Panc1 (cell line): Measurements from ENCODE around the gene ASCL2.

Source experiments
- CTCF ChIP-seq: fragments of 450-650 bp; IDR thresholded peaks from 2 replicates; pipeline ENCODE4 v1.5.1; 2017; ENCODE audit warnings: mild to moderate bottlenecking
- POLR2AphosphoS5 ChIP-seq: IDR thresholded peaks from 2 replicates; pipeline ENCODE4 v1.6.1; 2012; ENCODE audit warnings: mild to moderate bottlenecking, low read depth, low read length, moderate library complexity

- no peak for TF ChIP-seq CTCF
- TF ChIP-seq POLR2AphosphoS5, result no peak
Observed at GRCh38 chr11:2307501-2308331, 37.3 kb upstream of the ASCL2 start.
